Stimulated activated memory B cell treated with anti-CD40 and anti-IgM and Interleukin-4, amounts not matched to agents 10 μg/mL and 1 μg/mL and 100 μg/mL, for 72 hours (primary cell): Measurements from ENCODE around the gene CMSS1.

ENCODE experiments used
- ATAC-seq: fragments of 150-1000 bp; cut with Tn5 transposase; 2 replicates; pipeline ENCODE4 v1.10.0; 2021
- H3K27ac Mint-ChIP-seq: one replicate; pipeline ENCODE4 v1.8.0; 2022; ENCODE audit warnings: mild to moderate bottlenecking, mixed read lengths
- H3K27me3 Mint-ChIP-seq: one replicate; pipeline ENCODE4 v1.8.0; 2022; ENCODE audit warnings: mixed read lengths
- H3K36me3 Mint-ChIP-seq: one replicate; pipeline ENCODE4 v1.8.0; 2022; ENCODE audit warnings: mixed read lengths
- H3K4me1 Mint-ChIP-seq: one replicate; pipeline ENCODE4 v1.8.0; 2022; ENCODE audit warnings: mixed read lengths
- H3K4me3 Mint-ChIP-seq: one replicate; pipeline ENCODE4 v1.8.0; 2022; ENCODE audit warnings: mild to moderate bottlenecking, moderate library complexity, mixed read lengths
- H3K9me3 Mint-ChIP-seq: one replicate; pipeline ENCODE4 v1.8.0; 2022; ENCODE audit warnings: mixed read lengths

Gene CMSS1

DNA sequence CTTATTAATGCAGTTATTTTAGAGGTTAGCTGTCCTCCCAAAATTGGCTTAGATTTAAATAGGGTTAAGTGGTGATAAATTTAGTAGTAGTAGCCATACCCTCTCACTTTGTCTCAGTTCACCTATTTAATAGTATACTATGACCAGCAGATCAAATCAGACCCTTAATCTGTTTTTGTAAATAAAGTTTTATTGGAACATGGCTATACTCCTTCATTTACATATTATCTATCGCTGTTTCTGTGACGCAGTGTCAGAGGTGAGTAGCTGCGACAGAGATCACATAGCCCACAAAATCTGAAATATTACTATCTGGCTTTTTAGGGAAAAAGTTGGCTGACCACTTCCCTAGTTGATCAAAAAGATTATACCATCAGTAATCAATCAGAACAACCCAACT, 183.4 kb downstream of the CMSS1 start:
- H3K27ac Mint-ChIP-seq, result no peak overlapping the region
- no peaks in the 10 kb centered on the region for H3K27me3 Mint-ChIP-seq
- peaks cover 16% of the 10 kb centered on the region for H3K36me3 Mint-ChIP-seq
- no peak for ATAC-seq
- H3K9me3 Mint-ChIP-seq, result peaks cover 7% of the 10 kb centered on the region
- H3K4me3 Mint-ChIP-seq, result no peak overlapping the region
- peaks cover 30% of the 10 kb centered on the region for H3K4me1 Mint-ChIP-seq

- no peak overlapping the region for H3K4me3 Mint-ChIP-seq
- H3K36me3 Mint-ChIP-seq, result peaks cover 10% of the 10 kb centered on the region
- H3K9me3 Mint-ChIP-seq, result peaks cover 4% of the 10 kb centered on the region
- no peak overlapping the region for H3K27ac Mint-ChIP-seq
- no peaks in the 10 kb centered on the region for H3K27me3 Mint-ChIP-seq
- ATAC-seq, result no peak
- peaks cover 29% of the 10 kb centered on the region for H3K4me1 Mint-ChIP-seq
These were observed 184.0 kb downstream of the CMSS1 start for GRCh38 chr3:100001526-100002270.

DNA sequence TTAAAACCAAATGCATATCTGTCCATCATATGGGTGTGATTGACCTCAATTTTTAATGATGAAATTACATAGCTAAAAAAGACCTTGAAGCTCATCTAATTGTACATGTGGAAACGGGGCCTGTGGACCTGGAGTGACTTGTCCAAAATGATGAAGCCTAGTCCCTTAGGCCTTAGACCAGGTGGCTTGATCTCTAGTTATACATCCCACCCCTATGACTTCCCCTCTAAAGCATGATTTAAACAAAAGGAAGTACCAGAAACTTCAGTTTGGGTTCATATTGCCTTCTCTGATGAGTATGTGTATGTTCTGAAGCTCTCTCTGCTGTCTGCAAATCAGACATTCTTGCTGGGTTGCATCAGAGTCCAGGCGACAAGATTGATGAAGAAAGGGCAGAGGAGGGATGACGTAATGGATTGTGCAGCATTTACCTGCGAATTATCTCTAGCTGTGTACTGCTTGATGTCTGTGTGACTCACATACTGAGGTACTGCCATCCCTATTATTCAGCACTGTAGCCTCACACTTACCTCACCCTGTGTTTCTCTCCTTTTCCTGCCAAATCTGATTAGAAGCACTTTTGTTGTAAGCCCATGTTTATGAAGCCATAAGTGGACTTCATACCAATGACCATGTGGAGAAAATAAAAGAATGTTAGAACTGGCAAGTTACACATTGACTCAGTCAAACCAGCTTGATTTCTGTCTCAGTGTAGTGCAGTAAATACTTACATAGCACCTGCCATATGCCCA, 185.1 kb downstream of the CMSS1 start:
- H3K27me3 Mint-ChIP-seq, result no peaks in the 10 kb centered on the region
- ATAC-seq, result no peak

DNA sequence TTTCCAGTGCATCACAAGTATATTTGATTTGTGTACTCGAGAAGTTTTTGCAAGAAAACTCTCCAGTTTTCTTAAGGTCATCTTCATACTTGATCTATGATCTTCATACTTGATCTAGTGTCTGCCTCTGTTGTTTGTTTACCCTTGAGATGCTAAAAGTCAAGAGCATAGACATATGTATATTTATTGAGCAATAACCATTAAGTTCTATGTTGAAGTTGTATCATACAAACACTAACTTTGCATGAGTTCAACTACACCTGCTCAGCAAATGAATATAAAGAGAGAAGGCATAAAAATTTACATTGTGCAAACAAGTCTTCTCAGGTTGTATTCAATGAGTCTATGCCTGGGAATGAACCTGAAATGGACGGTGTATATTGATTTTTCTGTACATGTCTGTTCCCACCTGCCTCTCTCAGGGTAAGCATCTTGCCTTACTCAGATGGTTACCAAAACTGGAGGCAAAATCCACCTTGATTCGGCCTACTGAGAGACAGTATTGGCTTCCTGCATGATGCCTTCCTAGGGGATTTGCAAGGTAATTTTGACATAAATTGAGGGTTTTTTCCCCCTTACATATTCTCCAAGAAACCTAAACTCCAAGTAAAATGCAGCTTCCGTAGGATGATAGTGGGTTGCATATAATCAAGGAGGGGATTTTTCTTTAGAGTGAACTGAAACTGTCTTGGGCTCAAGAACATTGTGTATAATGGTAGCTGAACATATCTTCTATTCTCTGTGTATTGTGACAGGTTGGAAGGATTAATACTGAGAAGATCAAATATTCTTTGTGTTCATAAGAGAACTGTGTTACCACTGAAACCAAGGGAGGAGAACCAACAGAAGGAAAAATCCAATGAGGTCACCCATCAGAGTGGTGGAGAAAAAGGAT, 186.2 kb downstream of the CMSS1 start:
- Mint-ChIP-seq H3K4me3 (no peak overlapping the region), H3K4me1 (peaks cover 29% of the 10 kb centered on the region), H3K27ac (no peak overlapping the region), H3K9me3 (no peaks in the 10 kb centered on the region), H3K36me3 (peaks cover 6% of the 10 kb centered on the region), H3K27me3 (no peaks in the 10 kb centered on the region)
- peak; percentile 55 for ATAC-seq

More for the DNA sequence above, 185.1 kb downstream of the CMSS1 start:
- Mint-ChIP-seq H3K4me1 (peaks cover 29% of the 10 kb centered on the region), H3K36me3 (peaks cover 6% of the 10 kb centered on the region), H3K9me3 (no peaks in the 10 kb centered on the region), H3K27ac (no peak overlapping the region), H3K4me3 (no peak overlapping the region)

DNA sequence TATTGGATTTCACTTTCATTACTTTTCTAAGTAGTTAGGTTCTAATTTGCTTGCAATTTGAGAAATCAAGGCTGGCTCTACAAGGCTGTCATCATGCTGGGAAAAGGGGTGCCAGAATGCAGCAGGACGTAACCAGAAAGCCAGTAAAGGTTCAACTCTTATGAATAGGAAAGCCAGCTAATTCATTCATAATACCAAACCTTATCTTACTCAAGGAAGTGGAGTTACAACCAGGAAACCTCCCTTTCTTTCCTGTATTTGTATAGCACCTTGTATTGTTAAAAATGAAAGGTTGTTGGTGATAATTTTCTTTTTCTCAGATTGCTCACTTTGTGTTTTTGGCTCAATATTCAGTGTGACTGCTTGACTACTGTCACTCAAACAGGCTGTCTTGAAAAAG, 187.3 kb downstream of the CMSS1 start:
- H3K4me1 Mint-ChIP-seq, result peaks cover 39% of the 10 kb centered on the region
- no peaks in the 10 kb centered on the region for H3K27me3 Mint-ChIP-seq
- ATAC-seq, result no peak
- H3K4me3 Mint-ChIP-seq, result no peak overlapping the region
- H3K9me3 Mint-ChIP-seq, result no peaks in the 10 kb centered on the region
- H3K36me3 Mint-ChIP-seq, result peaks cover 6% of the 10 kb centered on the region
- no peak overlapping the region for H3K27ac Mint-ChIP-seq

GRCh38 chr3:100005665-100006393, 188.2 kb downstream of the CMSS1 start:
- H3K4me1 Mint-ChIP-seq, result peaks cover 42% of the 10 kb centered on the region

DNA sequence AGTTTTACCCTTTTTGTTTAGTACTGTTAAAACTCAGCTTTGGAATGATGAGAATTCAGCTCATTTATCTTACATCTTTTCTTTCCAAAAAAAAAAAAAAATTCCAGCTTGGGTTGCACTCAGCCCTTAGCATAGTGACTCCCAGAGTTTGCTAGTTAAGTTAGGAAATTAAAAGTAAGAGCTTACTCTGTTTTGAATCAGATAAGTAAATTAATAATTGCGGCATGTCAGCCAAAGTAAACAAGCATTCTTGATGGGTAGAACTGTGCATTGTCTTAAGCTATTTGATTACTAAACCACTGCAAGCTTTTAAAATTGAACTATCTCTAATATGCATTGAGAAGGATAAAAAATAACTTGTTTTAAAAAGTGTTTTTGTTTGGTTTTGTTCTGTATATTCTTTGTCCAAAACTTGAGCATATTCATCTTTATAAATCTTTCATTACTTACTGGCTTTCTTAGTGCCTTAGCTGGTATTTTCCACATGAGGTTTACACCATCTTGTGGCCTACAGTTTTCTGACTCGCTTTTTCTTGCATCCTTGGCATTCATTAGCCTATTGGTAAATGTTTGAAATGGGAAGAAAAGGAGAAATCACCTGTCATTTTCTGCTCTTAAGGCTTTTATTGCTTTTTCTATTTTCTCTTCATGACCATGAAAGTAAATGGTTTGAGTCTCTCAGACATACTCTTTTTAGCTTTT, 189.1 kb downstream of the CMSS1 start:
- no peaks in the 10 kb centered on the region for H3K27me3 Mint-ChIP-seq
- H3K9me3 Mint-ChIP-seq, result no peaks in the 10 kb centered on the region
- H3K4me1 Mint-ChIP-seq, result peaks cover 42% of the 10 kb centered on the region
- H3K36me3 Mint-ChIP-seq, result peaks cover 6% of the 10 kb centered on the region
- peak overlapping the region; percentile 58 for H3K27ac Mint-ChIP-seq
- no peak for ATAC-seq
- H3K4me3 Mint-ChIP-seq, result no peak overlapping the region

More at GRCh38 chr3:100005665-100006393, 188.2 kb downstream of the CMSS1 start:
- Mint-ChIP-seq H3K9me3 (no peaks in the 10 kb centered on the region), H3K27me3 (no peaks in the 10 kb centered on the region), H3K27ac (peak overlapping the region; percentile 58), H3K36me3 (peaks cover 6% of the 10 kb centered on the region), H3K4me3 (no peak overlapping the region)
- no peak for ATAC-seq

GRCh38 chr3:100007313-100007712, 189.7 kb downstream of the CMSS1 start:
- Mint-ChIP-seq H3K27me3 (no peaks in the 10 kb centered on the region), H3K4me1 (peaks cover 42% of the 10 kb centered on the region), H3K9me3 (no peaks in the 10 kb centered on the region)

GRCh38 chr3:100008081-100008698, 190.5 kb downstream of the CMSS1 start:
- no peak for ATAC-seq
- Mint-ChIP-seq H3K27me3 (no peaks in the 10 kb centered on the region), H3K9me3 (no peaks in the 10 kb centered on the region), H3K36me3 (peaks cover 6% of the 10 kb centered on the region), H3K4me1 (peaks cover 34% of the 10 kb centered on the region), H3K4me3 (no peak overlapping the region), H3K27ac (no peak overlapping the region)

More at GRCh38 chr3:100007313-100007712, 189.7 kb downstream of the CMSS1 start:
- H3K36me3 Mint-ChIP-seq, result peaks cover 6% of the 10 kb centered on the region
- ATAC-seq, result no peak
- no peak overlapping the region for H3K27ac Mint-ChIP-seq
- H3K4me3 Mint-ChIP-seq, result no peak overlapping the region

GRCh38 chr3:100009276-100010086, 191.8 kb downstream of the CMSS1 start:
- H3K27me3 Mint-ChIP-seq, result no peaks in the 10 kb centered on the region
- H3K27ac Mint-ChIP-seq, result no peak overlapping the region
- H3K4me3 Mint-ChIP-seq, result no peak overlapping the region
- no peak for ATAC-seq
- no peaks in the 10 kb centered on the region for H3K9me3 Mint-ChIP-seq
- peaks cover 21% of the 10 kb centered on the region for H3K4me1 Mint-ChIP-seq
- peaks cover 2% of the 10 kb centered on the region for H3K36me3 Mint-ChIP-seq

GRCh38 chr3:100010087-100010417, 192.4 kb downstream of the CMSS1 start:
- Mint-ChIP-seq H3K9me3 (peaks cover 2% of the 10 kb centered on the region), H3K4me3 (no peak overlapping the region), H3K4me1 (peaks cover 18% of the 10 kb centered on the region), H3K27ac (no peak overlapping the region), H3K27me3 (no peaks in the 10 kb centered on the region), H3K36me3 (peaks cover 6% of the 10 kb centered on the region)
- ATAC-seq, result no peak

DNA sequence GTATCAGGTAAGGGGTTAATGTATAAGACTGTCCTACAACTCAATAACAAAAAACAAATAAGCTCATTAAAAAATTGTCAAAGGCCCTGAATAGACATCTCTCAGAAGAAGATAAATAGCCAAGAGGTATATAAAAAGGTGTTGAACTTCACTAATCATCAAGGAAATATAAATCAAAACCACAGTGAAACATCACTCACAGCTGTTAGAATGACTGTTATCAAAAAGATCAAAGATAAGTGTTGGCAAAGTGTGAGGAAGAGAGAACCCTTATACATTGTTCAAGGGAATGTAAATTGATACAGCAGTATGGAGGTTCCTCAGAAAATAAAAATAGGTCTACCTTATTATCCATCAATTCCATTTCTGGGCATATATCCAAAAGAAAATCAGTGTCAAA, 201.1 kb downstream of the CMSS1 start:
- Mint-ChIP-seq H3K36me3 (peaks cover 27% of the 10 kb centered on the region), H3K27ac (no peak overlapping the region), H3K4me1 (no peaks in the 10 kb centered on the region), H3K4me3 (no peak overlapping the region), H3K27me3 (no peaks in the 10 kb centered on the region), H3K9me3 (peaks cover 3% of the 10 kb centered on the region)
- ATAC-seq, result no peak

DNA sequence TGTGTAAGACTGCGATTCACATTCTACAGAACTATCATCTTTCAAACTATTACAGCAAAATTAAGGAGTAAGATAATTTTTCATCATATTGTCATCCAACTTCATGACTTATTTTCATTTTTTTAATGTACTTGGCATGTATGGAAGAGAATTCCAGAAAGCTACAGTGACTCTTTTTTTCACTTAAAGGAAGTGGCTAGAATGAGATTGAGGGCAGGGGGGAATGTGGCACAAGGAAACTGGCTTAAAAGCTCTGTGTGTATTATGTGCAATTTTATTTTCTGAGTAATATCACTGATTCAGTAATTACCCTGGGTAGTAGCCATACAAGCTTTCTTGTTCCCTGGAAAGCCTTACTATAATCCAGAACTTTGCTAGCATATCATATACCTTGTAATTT, 202.1 kb downstream of the CMSS1 start:
- peaks cover 25% of the 10 kb centered on the region for H3K36me3 Mint-ChIP-seq
- H3K4me3 Mint-ChIP-seq, result no peak overlapping the region
- ATAC-seq, result no peak
- H3K27ac Mint-ChIP-seq, result no peak overlapping the region
- H3K4me1 Mint-ChIP-seq, result no peaks in the 10 kb centered on the region
- H3K9me3 Mint-ChIP-seq, result peaks cover 3% of the 10 kb centered on the region
- no peaks in the 10 kb centered on the region for H3K27me3 Mint-ChIP-seq
